Osteoblast (primary cell): ENCODE data around the gene LYST. TPM values are rescaled to one million over a fixed set of nuclear protein-coding genes. Genes with fewer than 3 reads are reported as not detected.

ENCODE experiments used
- DNase-seq: peaks from one replicate; pipeline ENCODE4 v3.0.0; 2011; ENCODE audit warnings: low spot score, mixed read lengths; ENCODE audit not compliant: insufficient read length; ENCODE audit errors: missing footprints
- H2AFZ ChIP-seq: 2 replicates; pipeline ENCODE4 v1.6.0; 2011; ENCODE audit warnings: mild to moderate bottlenecking, low read length
- H3K27ac ChIP-seq: 2 replicates; pipeline ENCODE4 v1.5.1; 2011; ENCODE audit warnings: mild to moderate bottlenecking, low read depth, low read length, moderate library complexity
- H3K27me3 ChIP-seq: 2 replicates; pipeline ENCODE4 v1.6.0; 2012; ENCODE audit warnings: mild to moderate bottlenecking, control low read depth, inconsistent platforms, low read length, moderate library complexity; ENCODE audit not compliant: insufficient read depth
- H3K36me3 ChIP-seq: 2 replicates; pipeline ENCODE4 v1.5.1; 2011; ENCODE audit warnings: mild to moderate bottlenecking, low read length, control low read depth, moderate library complexity; ENCODE audit not compliant: insufficient read depth
- H3K4me1 ChIP-seq: 2 replicates; pipeline ENCODE4 v1.5.1; 2011; ENCODE audit warnings: mild to moderate bottlenecking, low read length, control low read depth, moderate library complexity; ENCODE audit not compliant: insufficient read depth
- H3K4me2 ChIP-seq: 2 replicates; pipeline ENCODE4 v1.6.0; 2011; ENCODE audit warnings: mild to moderate bottlenecking, low read length; ENCODE audit not compliant: insufficient read depth
- H3K4me3 ChIP-seq: fragments of 200-600 bp; sonication (generic); 3 replicates; pipeline ENCODE4 v1.5.1; 2012; ENCODE audit warnings: mild to moderate bottlenecking, low read length, inconsistent platforms; ENCODE audit not compliant: insufficient read depth
- H3K79me2 ChIP-seq: 2 replicates; pipeline ENCODE4 v1.6.0; 2012; ENCODE audit warnings: mild to moderate bottlenecking, low read length, control low read depth, inconsistent platforms; ENCODE audit not compliant: insufficient read depth
- H3K9me3 ChIP-seq: 2 replicates; pipeline ENCODE4 v1.5.1; 2011; ENCODE audit warnings: low read depth, low read length, control low read depth
- H4K20me1 ChIP-seq: 2 replicates; pipeline ENCODE4 v1.6.0; 2012; ENCODE audit warnings: mild to moderate bottlenecking, low read length, control low read depth; ENCODE audit not compliant: insufficient read depth
- total RNA-seq: library from RNA; depleted of rRNA; stranded (reverse); fragments of >200 nt; gene quantifications from 2 replicates; pipeline ENCODE4 v1.2.3, GENCODE V29; 2012
- TF ChIP-seq, protein P1 (sequence below): IDR thresholded peaks from 2 replicates; pipeline ENCODE4 v1.5.1; 2011; ENCODE audit warnings: mild to moderate bottlenecking, low read depth, low read length, moderate library complexity; ENCODE audit errors: extremely low read depth

Gene LYST
- total RNA-seq, 1 donor: 63.0 TPM

DNA sequence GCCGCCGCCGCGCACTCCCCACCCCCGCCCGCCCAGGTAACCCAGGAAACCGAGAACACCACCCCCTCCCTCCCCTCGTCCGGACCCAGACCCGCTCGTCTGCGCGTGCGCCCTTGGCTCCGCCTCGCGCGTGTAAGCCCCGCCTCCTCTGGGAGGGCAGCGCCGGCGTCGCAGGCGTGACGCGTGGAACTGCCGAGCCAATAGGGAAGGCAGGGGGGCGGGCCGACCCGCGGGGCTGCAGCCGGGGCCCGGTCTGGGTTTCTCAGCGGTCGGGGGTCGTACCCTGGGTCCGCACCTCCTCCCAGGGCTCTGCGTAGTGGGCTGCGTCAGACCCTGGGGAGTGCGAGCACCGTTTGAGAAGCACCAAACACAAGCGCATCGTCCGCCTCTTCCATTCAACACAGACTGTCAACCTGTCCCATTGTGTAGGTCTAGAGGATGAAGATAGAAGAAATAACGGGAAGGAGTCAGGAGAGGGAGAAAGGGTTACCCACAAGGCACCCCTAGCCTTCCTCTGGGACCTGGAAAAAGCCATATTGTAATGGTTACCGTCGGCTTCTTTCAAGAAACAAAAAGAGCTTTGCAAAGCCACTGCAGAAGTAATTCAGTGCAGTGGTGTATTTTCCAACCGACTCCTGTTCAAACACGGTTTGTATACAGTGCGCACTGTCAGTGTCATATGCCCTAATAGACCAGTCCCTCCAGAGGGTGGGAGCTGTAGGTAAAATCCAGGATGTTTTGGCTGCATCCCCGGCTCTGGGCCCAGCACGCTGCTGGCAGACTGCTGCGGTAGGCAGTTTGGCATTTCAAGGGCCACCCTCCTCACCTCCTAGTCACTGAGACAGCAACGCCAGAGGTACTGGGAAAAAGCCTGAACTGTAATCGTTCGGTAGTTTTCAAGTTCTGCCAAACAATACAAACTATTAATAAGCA is 473 bp upstream of the LYST start:
- Histone ChIP-seq H2AFZ (peak overlapping the region; percentile 100), H3K36me3 (no peaks in the 10 kb centered on the region), H3K79me2 (peaks cover 44% of the 10 kb centered on the region), H3K4me2 (peak overlapping the region; percentile 98), H3K27me3 (no peaks in the 10 kb centered on the region), H3K4me3 (peak overlapping the region; percentile 98), H3K27ac (peak overlapping the region; percentile 91), H3K4me1 (peaks cover 23% of the 10 kb centered on the region), H3K9me3 (no peaks in the 10 kb centered on the region), H4K20me1 (no peaks in the 10 kb centered on the region)
- TF ChIP-seq, protein P1, sequence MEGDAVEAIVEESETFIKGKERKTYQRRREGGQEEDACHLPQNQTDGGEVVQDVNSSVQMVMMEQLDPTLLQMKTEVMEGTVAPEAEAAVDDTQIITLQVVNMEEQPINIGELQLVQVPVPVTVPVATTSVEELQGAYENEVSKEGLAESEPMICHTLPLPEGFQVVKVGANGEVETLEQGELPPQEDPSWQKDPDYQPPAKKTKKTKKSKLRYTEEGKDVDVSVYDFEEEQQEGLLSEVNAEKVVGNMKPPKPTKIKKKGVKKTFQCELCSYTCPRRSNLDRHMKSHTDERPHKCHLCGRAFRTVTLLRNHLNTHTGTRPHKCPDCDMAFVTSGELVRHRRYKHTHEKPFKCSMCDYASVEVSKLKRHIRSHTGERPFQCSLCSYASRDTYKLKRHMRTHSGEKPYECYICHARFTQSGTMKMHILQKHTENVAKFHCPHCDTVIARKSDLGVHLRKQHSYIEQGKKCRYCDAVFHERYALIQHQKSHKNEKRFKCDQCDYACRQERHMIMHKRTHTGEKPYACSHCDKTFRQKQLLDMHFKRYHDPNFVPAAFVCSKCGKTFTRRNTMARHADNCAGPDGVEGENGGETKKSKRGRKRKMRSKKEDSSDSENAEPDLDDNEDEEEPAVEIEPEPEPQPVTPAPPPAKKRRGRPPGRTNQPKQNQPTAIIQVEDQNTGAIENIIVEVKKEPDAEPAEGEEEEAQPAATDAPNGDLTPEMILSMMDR: no peak
- peak; percentile 97 for DNase-seq

DNA sequence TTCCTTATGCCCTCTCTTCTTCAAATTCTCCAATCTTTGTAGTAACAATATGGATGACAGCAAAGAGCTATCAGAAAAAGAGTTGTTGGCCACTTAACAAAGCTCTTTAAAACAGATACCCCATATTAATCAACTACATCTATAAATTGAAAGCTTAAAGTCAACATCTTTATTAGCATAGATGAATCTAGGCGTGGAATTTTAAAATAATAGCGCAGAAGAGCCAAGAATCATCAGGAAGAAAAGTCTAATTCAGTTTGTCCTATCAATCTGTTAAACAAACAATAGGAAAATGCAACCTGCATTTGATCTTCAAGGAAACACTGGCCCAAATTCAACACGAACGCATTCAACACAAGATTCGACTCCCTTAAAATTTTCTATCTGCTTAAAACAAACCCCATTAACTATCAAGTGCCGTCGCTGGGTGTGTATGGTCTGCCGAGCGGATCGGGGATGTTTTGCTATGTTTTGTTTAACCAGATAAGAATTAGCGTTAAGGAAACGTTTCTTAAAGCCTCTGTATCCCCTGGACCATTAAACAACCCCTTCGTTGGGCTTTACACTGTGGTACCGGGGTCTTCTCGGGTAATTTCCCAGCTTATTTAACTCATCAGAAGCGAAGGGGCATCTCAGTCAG is 1.0 kb downstream of the LYST start:
- H3K36me3 ChIP-seq: no peaks in the 10 kb centered on the region
- H3K9me3 ChIP-seq: no peaks in the 10 kb centered on the region
- DNase-seq: no peak
- H3K27ac ChIP-seq: peak overlapping the region; percentile 76
- H3K4me2 ChIP-seq: peak overlapping the region; percentile 100
- peaks cover 58% of the 10 kb centered on the region for H3K79me2 ChIP-seq
- H3K4me3 ChIP-seq: peak overlapping the region; percentile 98
- peaks cover 23% of the 10 kb centered on the region for H3K4me1 ChIP-seq
- peak overlapping the region; percentile 91 for H2AFZ ChIP-seq
- H4K20me1 ChIP-seq: no peaks in the 10 kb centered on the region
- H3K27me3 ChIP-seq: no peaks in the 10 kb centered on the region
- TF ChIP-seq, protein P1: peak; percentile 48

DNA sequence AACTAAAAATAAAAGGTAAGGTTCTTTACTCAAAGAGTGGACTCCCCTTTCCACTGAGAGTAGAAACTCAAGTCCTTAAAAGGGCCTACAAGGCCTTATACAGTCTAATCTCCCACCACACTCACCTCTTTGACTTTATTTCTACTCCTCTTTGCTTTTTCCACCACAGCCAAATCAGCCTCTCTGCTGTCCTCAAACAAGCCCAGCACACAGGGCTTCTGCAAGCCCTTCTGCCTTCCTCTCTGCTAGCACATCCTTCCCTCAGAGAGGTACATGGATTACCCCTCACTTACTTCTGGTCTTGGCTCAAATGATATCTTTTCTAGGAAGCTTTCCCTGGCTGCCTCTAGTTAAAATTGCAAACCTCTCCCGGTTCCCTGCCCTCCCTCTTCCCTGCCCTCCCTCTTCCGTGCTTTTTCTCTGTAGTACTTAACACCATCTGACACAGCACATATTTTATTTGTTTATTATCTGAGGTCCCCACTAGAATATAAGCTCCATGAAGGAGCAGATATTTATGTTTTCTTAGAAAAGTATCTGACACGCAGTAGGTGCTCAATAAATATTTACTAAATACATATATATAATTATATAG is 1.7 kb downstream of the LYST start:
- Histone ChIP-seq H4K20me1 (no peaks in the 10 kb centered on the region), H3K36me3 (no peaks in the 10 kb centered on the region), H2AFZ (no peak overlapping the region), H3K9me3 (no peaks in the 10 kb centered on the region), H3K4me1 (peaks cover 23% of the 10 kb centered on the region), H3K4me3 (peak overlapping the region; percentile 98), H3K27ac (no peak overlapping the region), H3K79me2 (peaks cover 64% of the 10 kb centered on the region), H3K27me3 (no peaks in the 10 kb centered on the region), H3K4me2 (peak overlapping the region; percentile 100)
- no peak for DNase-seq
- TF ChIP-seq, protein P1: no peak

DNA sequence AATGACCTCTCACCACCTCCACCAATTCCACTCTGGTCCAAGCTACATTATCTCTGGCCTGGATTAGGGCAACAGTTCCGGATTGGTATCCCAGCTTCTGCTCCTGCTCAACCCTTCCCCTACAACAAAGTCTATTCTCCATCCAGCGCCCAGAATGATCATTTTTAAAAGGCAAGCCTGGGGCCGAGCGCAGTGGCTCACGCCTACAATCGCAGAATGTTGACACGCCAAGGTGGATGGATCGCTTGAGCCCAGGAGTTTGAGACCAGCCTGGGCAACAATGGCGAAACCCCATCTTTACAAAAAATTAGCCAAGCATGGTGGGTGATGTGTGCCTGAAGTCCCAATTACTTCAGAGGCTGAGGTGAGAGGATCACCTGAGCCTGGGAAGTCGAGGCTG is 2.2 kb downstream of the LYST start:
- peaks cover 23% of the 10 kb centered on the region for H3K4me1 ChIP-seq
- H3K27ac ChIP-seq: no peak overlapping the region
- H3K27me3 ChIP-seq: no peaks in the 10 kb centered on the region
- no peaks in the 10 kb centered on the region for H3K36me3 ChIP-seq
- no peak for DNase-seq
- peaks cover 70% of the 10 kb centered on the region for H3K79me2 ChIP-seq
- H3K4me2 ChIP-seq: no peak overlapping the region
- H3K4me3 ChIP-seq: no peak overlapping the region
- no peaks in the 10 kb centered on the region for H4K20me1 ChIP-seq
- no peaks in the 10 kb centered on the region for H3K9me3 ChIP-seq
- H2AFZ ChIP-seq: no peak overlapping the region
- TF ChIP-seq, protein P1: no peak
